Measurements from ENCODE around the gene PIWIL1.
A peak's percentile ranks its signal among the peaks of the same experiment; 100 is the strongest.

PIWIL1 gene

DNA sequence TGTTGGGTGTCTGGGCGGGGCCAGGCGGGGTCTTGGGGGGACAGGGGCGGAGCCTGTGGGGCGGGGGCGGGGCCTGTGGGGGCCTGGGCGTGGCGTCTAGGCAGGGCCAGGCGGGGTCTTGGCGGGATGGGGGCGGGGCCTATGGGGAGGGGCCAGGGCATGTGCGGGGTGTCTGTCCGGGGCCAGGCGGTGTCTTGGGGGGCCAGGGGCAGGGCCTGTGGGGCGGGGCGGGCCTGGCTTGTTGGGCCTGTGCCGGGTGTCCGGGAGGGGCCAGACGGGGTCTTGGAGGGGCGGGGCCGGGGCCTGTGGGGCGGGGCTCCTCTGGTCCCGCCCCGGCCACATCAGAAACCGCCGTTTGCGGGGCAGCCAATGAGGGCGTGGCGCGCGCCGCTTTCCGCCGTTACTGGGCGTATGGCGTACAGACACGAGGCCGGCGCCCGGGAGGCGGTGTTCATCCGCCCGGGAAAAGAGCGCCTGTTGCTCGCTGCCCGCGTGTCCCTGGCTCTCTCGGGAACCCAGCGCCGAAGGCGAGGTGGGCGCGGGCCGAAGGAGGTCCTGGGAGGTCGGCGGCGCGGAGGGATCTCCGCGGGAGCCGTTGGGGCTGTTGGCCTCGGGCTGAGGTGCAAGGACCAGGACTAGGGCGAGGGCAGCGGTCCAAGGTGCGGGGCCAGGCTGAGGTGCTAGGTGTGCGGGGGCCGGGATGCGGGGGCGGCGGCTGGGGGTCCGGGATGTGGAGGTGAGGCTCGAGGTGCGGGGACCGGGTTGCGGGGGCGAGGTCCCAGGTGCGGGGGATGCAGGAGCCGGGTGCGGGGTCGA is at the start of gene PIWIL1:
Gene PIWIL1, plus strand, starts transcription at position 400 of the 816 bp plus-strand sequence. CDS start 4,705 bp downstream, outside the sequence.
- DNase-seq: no peak

DNA sequence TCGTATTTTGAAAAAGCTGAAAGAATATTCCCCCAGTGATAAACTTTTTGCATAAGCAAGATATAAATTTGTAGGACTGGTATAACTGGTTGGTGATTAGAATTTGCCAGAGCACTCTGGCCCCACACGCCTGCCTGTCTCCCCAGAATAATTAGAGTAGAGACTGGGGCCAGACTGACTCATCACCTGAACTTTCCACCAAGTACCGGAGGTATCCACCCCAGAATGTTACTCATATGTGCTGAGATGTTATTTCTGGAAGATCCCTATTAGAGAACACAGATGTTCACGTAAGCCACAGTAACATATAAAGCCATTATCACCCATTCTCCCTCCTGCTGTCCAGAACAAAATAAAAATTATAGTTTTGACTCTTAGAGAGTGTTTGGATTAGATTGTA is 49.5 kb upstream of the PIWIL1 start:
- DNase-seq: no peak

GRCh38 chr12:130288691-130289090 is 49.0 kb upstream of the PIWIL1 start:
- DNase-seq: no peak

GRCh38 chr12:130290114-130290513 is 47.6 kb upstream of the PIWIL1 start:
- no peak for DNase-seq

- no peak for DNase-seq
Measured at GRCh38 chr12:130298322-130299021, 39.2 kb upstream of the PIWIL1 start.

- no peak for DNase-seq
Measured at GRCh38 chr12:130299574-130299973, 38.1 kb upstream of the PIWIL1 start.

GRCh38 chr12:130300090-130300489 is 37.6 kb upstream of the PIWIL1 start:
- DNase-seq: no peak

- no peak for DNase-seq
Measured at GRCh38 chr12:130300737-130301535, 36.8 kb upstream of the PIWIL1 start.

DNA sequence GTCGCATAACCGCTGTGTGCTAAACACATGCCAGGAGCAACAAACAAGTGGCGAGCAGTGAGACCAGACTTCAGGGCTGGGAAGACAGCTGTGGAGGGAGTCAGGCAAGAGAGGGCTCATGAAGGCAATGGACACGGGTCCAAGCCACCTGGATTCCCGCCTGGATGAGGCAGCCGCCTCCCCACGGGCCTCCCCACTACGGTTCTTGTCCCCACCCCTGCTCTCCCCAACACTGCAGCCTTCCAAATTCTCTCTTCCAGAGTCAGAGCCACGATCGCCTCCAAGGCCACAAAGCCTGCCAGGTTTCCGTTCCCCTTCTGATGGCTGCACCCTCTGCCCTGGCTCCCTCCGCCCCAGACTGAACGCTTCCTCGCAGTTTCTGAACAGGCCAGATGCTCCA is 36.1 kb upstream of the PIWIL1 start:
- no peak for DNase-seq

DNA sequence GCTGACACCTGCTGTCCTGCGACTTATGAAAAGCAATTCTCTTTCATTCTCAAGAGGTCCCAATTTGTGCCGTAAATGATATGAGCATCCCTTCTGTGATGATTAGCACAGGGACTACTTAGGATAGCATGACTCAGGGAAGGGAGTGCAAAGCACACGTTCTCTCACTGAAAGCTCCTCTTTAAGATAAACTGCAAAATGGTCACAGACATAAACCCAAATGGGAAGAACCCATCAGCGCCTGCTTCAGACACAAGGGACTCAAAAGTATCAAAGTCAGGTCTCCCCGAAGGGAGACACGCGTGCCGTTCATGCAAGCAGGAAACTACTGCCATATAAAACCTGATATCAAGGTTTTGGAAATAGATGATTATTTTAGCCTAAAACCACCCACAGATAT is 33.9 kb upstream of the PIWIL1 start:
- DNase-seq: no peak

DNA sequence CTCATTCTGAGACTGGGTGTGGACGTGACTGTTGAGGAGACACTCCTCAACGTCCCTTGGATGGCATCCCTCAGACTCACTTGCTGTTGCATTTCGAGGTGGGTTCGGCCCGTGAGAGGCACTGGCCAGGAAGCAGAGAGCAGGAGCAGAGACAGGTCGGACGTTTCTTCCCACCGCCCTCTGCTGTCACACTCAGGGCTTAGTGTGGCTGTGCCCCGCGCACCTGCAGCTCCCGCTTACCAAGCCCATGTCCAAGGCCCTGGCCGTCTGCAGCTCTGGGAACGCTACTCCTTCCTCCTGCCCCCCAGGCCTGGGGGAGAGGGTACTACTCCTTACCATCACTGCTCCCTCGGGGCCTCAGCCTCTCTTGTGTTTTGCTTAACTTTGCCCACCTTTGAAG is 29.8 kb upstream of the PIWIL1 start:
- DNase-seq: no peak

DNA sequence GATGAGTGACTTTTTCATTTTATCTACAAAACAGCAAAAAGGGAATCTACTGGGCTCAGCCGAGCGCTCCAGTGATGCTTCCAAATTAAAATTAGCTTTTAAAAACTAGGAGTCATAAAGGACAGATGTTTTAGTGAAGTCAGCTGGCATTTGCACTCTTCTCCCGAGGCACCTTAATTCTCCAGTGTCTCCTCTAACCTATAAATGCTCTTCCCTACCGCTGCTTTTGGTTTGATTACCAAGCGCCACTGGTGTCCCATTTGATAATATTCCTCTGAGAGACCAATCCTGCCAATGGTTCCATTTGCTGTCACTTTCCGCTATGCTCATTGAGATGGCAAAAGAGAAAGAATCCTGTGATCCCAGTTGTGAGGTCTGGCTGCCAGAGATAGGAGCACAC is 29.3 kb upstream of the PIWIL1 start:
- no peak for DNase-seq

GRCh38 chr12:130316251-130316650 is 21.4 kb upstream of the PIWIL1 start:
- DNase-seq: no peak

GRCh38 chr12:130320536-130320935 is 17.2 kb upstream of the PIWIL1 start:
- DNase-seq: no peak

DNA sequence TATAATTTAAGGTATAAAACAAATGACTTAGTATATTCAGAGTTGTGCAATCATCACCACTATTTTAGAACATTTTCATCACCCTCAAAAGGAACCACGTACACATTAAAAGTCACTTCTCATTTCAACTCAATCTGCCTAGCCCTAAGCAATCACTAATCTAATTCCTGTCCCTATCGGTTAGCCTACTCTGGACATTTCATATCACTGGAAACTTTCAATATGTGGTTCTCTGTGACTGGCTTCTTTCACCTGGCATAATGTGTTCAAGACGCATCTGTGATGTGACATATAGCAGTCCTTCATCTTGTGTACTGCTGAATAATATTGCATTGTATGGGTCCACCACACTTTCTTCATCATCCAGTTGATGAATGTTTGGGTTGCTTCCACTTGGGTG is 15.4 kb upstream of the PIWIL1 start:
- no peak for DNase-seq

DNA sequence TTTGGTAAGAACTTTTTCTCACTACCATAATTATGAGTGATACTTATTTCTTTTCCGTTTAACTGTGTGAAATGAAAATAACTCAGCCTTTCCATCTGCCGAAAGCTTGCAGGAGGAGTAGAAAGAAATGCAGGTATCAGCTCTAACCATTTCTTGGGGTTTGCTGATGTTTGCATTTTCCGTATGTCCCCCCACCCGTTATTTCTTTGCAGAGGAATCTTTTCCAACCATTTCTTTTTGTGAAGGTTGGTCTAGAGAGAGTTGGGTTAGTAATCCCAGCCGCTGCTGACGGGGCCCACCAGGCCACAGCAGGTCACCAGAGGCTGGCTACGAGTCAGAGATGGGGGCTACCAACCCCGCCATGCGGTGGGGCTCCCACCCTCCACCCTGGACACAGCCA is 7.0 kb upstream of the PIWIL1 start:
- no peak for DNase-seq

DNA sequence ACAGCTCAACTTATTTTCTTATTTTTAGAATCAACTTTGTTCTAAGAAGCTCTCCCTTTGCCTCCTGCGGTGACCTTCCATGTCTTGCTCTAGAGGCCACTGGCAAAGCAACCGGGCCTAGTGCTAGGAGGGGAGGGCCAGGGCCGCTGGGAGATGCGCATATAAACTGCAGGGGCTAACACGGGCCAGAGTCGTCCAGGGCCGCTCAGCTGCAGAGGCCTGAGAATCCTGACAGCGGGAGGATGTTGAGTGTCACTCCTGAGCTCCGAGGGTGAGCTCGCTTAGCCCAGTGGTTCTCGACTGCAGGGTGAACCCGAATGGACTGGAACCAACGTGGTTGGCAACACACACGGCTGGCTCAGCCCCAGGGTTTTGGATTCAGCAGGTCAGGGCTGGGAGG is 6.5 kb upstream of the PIWIL1 start:
- no peak for DNase-seq

DNA sequence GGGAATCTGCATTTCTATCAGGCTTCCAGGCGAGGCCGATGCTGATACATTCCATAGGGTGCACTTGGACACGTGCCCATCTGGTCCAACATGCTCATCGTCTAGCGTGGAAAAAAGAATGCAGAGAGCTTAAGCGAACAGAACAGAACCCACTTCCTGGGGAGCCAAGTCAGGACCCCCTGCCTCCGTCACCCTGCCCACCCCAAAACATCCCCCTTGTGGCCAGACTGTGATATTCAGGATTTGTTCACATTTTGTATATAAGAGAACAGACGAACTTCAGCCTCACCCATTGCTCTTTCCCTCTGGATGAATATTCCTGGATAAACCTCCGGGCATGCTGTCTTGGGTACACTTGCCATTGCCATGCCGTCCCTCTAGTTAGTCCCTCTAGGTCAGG is 4.3 kb upstream of the PIWIL1 start:
- DNase-seq: no peak

DNA sequence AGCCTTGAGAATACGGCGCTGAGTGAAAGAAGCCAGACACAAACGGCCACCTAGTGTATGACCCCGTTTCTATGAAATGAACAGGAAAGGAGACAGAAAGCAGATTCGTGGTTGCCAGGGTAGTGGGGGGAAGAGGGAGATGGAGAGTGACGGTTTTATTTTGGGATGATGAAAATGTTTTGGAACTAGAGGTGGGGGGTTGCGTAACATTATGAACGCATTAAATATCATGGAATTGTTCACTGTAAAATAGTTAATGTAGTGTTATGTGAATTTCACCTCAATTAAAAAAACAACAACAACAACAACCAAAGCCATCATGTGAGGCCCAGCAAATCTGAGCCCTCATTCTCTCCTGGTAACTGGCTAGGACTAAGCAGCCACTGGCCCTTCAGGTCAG is 3.3 kb upstream of the PIWIL1 start:
- DNase-seq: no peak

DNA sequence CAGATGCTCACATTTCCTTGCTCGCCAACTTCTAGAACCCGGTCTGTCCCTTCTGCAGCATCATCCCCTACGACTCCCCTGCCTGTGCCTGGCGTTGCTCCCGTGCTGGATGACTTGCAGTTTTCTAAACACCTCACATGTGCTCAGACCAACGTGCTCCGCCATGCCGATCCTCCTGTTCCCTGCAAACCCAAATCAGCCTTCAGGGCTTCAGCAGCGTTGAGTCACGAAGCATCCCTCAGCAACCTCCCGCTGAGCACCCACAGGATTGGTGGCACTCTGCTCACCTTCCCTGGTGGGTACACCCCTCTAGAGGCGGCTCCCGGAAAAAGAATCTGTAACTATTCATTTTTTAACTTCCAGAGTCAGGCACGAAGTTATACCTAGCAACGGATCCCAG is 2.8 kb upstream of the PIWIL1 start:
- no peak for DNase-seq

DNA sequence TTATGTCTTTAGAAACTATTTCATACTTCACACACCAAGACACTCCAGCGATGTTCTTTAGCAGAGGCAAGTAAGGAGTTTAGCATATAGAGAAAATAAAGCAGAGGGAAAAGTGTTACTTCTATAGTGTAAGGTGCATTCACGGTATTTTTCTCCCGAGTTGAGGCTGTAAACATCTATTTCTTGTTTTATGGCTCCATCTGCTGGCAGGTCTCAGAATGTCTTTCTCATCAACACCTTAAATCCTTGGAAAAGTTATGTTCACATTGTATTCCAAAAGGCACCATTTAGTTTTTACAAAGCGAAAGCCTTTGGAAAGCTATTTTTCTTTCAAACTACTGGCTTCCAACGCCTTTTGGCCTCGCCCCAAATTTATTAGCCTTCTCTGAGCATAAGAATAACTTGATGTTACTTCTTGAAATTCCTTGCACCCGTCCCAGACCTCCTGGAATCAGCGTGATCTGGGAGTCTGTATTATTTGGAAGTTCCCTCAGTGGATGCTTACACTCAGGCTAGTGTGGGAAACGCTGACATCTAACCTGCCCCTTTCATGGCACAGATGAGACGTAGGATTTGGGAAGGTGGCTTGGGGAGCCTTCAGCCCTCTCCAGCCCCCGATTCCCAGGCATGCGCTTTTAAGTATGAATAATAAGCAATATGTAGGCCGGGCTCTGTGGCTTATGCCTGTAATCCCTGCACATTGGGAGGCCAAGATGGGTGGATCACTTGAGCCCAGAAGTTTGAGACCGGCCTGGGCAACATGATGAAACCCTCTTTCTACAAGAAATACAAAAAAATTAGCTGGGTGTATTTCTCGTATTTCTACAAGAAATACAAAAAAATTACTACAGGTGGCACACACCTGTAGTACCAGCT is 1.9 kb upstream of the PIWIL1 start:
- DNase-seq: peak in 1 of 2 donors; percentile 17

DNA sequence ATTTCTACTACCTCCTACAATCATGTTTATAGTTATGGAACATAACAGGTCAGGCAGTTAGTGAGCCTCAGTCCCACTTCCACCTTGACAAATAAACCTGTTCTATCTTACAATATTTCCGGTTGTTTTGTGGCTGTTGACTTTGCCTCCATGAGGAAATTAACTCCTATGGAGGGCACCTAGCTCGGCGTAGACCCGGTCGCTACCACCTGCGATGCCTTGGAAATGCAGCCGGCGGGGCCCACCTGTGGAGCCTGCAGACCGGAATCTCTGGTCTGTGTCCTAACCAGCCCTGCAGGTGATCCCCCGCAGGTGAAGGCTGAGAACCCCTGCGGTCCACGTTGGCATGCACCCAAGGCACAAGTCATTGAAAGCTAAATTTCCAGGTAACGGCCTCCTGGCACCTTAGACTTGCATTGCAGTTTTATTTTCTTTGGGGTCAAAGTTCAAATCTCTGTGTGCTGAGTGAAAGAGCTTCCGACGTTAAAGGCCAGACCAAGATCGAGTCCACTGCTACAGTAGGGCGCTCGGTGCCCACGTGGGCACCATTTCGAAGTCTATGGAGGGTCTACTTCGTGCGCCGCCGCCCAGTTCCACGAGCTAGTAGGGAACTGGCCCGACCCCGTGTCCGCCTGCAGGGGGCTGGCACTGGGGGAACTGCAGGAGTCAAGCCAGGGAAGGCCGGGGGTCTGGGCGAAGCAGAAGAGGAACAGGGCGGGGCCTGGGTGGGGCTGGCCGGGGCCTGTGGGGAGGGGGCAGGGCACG is 782 bp upstream of the PIWIL1 start:
- no peak for DNase-seq

Data from CD4-positive, alpha-beta T cell treated with Interleukin-1 beta for 1 hour (primary cell).